ENCODE measurements around the gene L3MBTL3. TPM values are rescaled to one million over a fixed set of nuclear protein-coding genes. Genes with fewer than 3 reads are reported as not detected.

The L3MBTL3 gene
- polyA plus RNA-seq, 1 donor from 2014 or later, result 47.6 TPM

DNA sequence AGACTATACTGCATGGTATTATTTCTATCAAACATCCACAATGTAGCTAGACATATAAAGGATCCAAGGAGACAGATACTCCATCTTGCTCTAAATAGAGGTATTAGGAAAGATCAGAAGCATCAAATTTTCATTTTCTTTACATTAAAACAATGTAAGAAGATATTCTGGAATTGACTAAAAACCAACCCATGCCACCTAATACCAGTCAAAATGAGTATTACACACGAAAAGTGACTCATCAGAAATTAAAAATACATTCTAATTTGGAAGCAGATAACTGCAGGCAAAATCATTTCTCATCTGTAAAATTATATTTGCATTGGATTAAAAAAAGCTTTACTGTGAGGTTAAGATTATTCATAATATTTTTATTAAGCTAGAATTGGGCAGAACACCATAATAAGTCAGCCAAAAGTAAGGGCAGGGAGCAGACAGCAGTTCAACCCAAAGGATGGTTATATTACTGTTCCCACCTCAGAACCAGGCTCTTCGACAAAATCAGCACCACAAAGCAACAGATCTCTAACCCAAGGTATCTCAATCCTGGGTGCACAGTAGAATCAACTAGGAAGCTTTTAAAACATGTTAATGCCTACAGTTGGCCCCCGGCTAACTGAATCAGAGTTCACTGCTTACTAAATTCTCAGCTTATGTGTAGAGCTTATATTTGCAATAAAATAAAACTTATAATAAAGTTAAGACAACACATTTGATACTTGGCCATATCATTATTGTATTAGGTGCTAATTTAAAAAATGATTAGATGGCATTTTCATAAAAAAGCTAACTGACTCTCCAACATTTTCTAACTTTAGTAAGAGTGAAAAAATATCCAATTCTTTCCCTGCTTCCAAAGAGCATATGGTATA is 169.2 kb downstream of the L3MBTL3 start:
- H3K4me2 ChIP-seq (ENCODE audit: low read length), result no peak overlapping the region
- H3K9me2 ChIP-seq (ENCODE audit: insufficient read depth, low read length), result no peaks in the 10 kb centered on the region
- no peak overlapping the region for H3K27ac ChIP-seq (ENCODE audit: low read length)
- no peaks in the 10 kb centered on the region for H3F3A ChIP-seq (ENCODE audit: insufficient read depth, low read length, poor library complexity, severe bottlenecking)
- H3K9ac ChIP-seq (ENCODE audit: low read length), result no peak overlapping the region
- no peaks in the 10 kb centered on the region for H3K27me3 ChIP-seq (ENCODE audit: insufficient read depth, low read depth, low read length)
- H2AFZ ChIP-seq (ENCODE audit: low read depth, low read length), result no peak overlapping the region
- no peaks in the 10 kb centered on the region for H3K79me2 ChIP-seq (replicated peaks; ENCODE audit: insufficient read depth, low read length)
- no peaks in the 10 kb centered on the region for H3K9me3 ChIP-seq (ENCODE audit: low read length)
- H4K20me1 ChIP-seq (ENCODE audit: insufficient read depth), result no peaks in the 10 kb centered on the region
- H3K36me3 ChIP-seq (ENCODE audit: insufficient read depth, low read length), result no peaks in the 10 kb centered on the region
- no peak overlapping the region for H3K4me3 ChIP-seq (ENCODE audit: low read length)
- TF ChIP-seq TAF1 (IDR thresholded peaks at IDR 0.05; ENCODE audit: low read depth) (no peak), EZH2 (IDR thresholded peaks at IDR 0.05; ENCODE audit: borderline replicate concordance, insufficient read depth, low read length, poor library complexity, severe bottlenecking) (no peak), POLR2AphosphoS5 (IDR thresholded peaks at IDR 0.05) (no peak), MXI1 (conservative IDR thresholded peaks at IDR 0.05; ENCODE audit: poor library complexity, severe bottlenecking) (no peak)
- TF ChIP-seq, protein P1, sequence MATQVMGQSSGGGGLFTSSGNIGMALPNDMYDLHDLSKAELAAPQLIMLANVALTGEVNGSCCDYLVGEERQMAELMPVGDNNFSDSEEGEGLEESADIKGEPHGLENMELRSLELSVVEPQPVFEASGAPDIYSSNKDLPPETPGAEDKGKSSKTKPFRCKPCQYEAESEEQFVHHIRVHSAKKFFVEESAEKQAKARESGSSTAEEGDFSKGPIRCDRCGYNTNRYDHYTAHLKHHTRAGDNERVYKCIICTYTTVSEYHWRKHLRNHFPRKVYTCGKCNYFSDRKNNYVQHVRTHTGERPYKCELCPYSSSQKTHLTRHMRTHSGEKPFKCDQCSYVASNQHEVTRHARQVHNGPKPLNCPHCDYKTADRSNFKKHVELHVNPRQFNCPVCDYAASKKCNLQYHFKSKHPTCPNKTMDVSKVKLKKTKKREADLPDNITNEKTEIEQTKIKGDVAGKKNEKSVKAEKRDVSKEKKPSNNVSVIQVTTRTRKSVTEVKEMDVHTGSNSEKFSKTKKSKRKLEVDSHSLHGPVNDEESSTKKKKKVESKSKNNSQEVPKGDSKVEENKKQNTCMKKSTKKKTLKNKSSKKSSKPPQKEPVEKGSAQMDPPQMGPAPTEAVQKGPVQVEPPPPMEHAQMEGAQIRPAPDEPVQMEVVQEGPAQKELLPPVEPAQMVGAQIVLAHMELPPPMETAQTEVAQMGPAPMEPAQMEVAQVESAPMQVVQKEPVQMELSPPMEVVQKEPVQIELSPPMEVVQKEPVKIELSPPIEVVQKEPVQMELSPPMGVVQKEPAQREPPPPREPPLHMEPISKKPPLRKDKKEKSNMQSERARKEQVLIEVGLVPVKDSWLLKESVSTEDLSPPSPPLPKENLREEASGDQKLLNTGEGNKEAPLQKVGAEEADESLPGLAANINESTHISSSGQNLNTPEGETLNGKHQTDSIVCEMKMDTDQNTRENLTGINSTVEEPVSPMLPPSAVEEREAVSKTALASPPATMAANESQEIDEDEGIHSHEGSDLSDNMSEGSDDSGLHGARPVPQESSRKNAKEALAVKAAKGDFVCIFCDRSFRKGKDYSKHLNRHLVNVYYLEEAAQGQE (IDR thresholded peaks at IDR 0.05; ENCODE audit: borderline replicate concordance), result no peak

DNA sequence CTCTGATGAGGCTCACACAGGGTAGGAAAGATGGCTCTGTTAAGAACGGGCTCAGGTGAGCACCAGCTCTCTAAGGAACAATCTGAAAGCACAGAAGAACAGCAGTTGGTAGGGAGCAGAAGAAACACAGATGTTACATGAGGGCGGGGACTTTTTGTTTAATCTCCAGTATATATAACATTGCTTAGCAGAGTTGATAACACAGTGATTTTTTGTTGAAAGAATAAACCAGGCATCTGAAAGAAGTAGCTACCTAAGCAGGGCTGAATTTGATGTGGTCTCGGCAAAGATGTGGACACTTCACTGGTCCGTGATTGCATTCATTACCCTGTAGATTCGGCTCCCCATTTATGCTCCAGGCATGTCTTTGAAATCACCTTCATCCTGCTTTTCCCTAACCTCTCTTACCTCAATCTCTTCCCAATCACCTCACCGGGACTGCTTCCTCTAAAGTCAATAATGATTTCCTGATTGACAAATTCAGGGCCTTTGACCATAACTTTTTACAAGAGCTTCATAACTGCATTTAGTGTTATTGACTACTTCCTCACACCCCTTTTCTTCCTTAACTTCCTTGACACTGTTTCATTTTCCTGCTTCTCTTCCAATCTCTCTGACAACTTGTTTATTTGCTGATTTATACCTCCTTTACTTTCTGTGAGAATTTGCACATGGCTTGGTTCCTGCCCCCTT is 170.0 kb downstream of the L3MBTL3 start:
- no peaks in the 10 kb centered on the region for H3K36me3 ChIP-seq (ENCODE audit: insufficient read depth, low read length)
- H2AFZ ChIP-seq (ENCODE audit: low read depth, low read length), result no peak overlapping the region
- no peak overlapping the region for H3K4me3 ChIP-seq (ENCODE audit: low read length)
- H3K79me2 ChIP-seq (replicated peaks; ENCODE audit: insufficient read depth, low read length), result no peaks in the 10 kb centered on the region
- no peak overlapping the region for H3K9ac ChIP-seq (ENCODE audit: low read length)
- H3K9me3 ChIP-seq (ENCODE audit: low read length), result no peaks in the 10 kb centered on the region
- H3K27ac ChIP-seq (ENCODE audit: low read length), result no peak overlapping the region
- H3K4me2 ChIP-seq (ENCODE audit: low read length), result no peak overlapping the region
- H3F3A ChIP-seq (ENCODE audit: insufficient read depth, low read length, poor library complexity, severe bottlenecking), result no peaks in the 10 kb centered on the region
- TF ChIP-seq SMC3 (conservative IDR thresholded peaks at IDR 0.05; ENCODE audit: poor library complexity), result no peak
- TF ChIP-seq EP300 (conservative IDR thresholded peaks at IDR 0.05; ENCODE audit: poor library complexity, severe bottlenecking), result no peak
- TF ChIP-seq MXI1 (conservative IDR thresholded peaks at IDR 0.05; ENCODE audit: poor library complexity, severe bottlenecking), result no peak
- no peak for TF ChIP-seq EZH2 (IDR thresholded peaks at IDR 0.05; ENCODE audit: borderline replicate concordance, insufficient read depth, low read length, poor library complexity, severe bottlenecking)
- TF ChIP-seq, protein P2, sequence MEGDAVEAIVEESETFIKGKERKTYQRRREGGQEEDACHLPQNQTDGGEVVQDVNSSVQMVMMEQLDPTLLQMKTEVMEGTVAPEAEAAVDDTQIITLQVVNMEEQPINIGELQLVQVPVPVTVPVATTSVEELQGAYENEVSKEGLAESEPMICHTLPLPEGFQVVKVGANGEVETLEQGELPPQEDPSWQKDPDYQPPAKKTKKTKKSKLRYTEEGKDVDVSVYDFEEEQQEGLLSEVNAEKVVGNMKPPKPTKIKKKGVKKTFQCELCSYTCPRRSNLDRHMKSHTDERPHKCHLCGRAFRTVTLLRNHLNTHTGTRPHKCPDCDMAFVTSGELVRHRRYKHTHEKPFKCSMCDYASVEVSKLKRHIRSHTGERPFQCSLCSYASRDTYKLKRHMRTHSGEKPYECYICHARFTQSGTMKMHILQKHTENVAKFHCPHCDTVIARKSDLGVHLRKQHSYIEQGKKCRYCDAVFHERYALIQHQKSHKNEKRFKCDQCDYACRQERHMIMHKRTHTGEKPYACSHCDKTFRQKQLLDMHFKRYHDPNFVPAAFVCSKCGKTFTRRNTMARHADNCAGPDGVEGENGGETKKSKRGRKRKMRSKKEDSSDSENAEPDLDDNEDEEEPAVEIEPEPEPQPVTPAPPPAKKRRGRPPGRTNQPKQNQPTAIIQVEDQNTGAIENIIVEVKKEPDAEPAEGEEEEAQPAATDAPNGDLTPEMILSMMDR (IDR thresholded peaks at IDR 0.05; ENCODE audit: poor library complexity, severe bottlenecking), result no peak
- TF ChIP-seq, protein P1 (IDR thresholded peaks at IDR 0.05; ENCODE audit: borderline replicate concordance), result no peak
- no peak for TF ChIP-seq RAD21 (conservative IDR thresholded peaks at IDR 0.05)
- no peak for TF ChIP-seq TAF1 (IDR thresholded peaks at IDR 0.05; ENCODE audit: low read depth)
- no peak for TF ChIP-seq POLR2AphosphoS5 (IDR thresholded peaks at IDR 0.05)
- H3K27me3 ChIP-seq (ENCODE audit: insufficient read depth, low read depth, low read length), result no peaks in the 10 kb centered on the region
- H4K20me1 ChIP-seq (ENCODE audit: insufficient read depth), result no peaks in the 10 kb centered on the region
- no peaks in the 10 kb centered on the region for H3K9me2 ChIP-seq (ENCODE audit: insufficient read depth, low read length)

Measured in neural cell (in vitro differentiated cells).